Suprapubic skin (tissue), 4 donors: Measurements from ENCODE around the gene EPB41L4A. TPM values are rescaled to one million over a fixed set of nuclear protein-coding genes. Genes with fewer than 3 reads are reported as not detected.

Experiments
- DNase-seq, 2 donors: peaks; one replicate each; pipeline ENCODE4 v3.0.0-alpha.2; 2019; ENCODE audit warnings: low spot score in 2 of 2
- H3K27ac ChIP-seq: fragments of 200-600 bp; sonication (generic); one replicate; pipeline ENCODE4 v1.5.1; 2019
- H3K27me3 ChIP-seq: fragments of 200-600 bp; sonication (generic); one replicate; pipeline ENCODE4 v1.5.1; 2019
- H3K36me3 ChIP-seq: fragments of 200-600 bp; sonication (generic); one replicate; pipeline ENCODE4 v1.5.1; 2019
- H3K4me1 ChIP-seq: fragments of 200-600 bp; sonication (generic); one replicate; pipeline ENCODE4 v1.5.1; 2019
- H3K4me3 ChIP-seq: fragments of 200-600 bp; sonication (generic); one replicate; pipeline ENCODE4 v1.5.1; 2019; ENCODE audit warnings: mild to moderate bottlenecking
- H3K9me3 ChIP-seq: fragments of 200-600 bp; sonication (generic); one replicate; pipeline ENCODE4 v1.5.1; 2019
- EP300 ChIP-seq: sonication (generic); formaldehyde crosslinking; IDR thresholded peaks from one replicate; pipeline ENCODE4 v1.6.1; 2017; ENCODE audit warnings: antibody characterized with exemption
- POLR2A ChIP-seq, 2 donors: fragments of 450-650 bp; IDR thresholded peaks; one replicate each; pipeline ENCODE4 v1.6.1; 2017; ENCODE audit warnings: antibody characterized with exemption in 2 of 2, mild to moderate bottlenecking in 2 of 2, moderate library complexity in 2 of 2
- POLR2AphosphoS5 ChIP-seq, 3 donors: sonication (generic); formaldehyde crosslinking; IDR thresholded peaks; one replicate each; pipeline ENCODE4 v1.6.1; 2017; ENCODE audit warnings: antibody characterized with exemption in 3 of 3
- WGBS: methylation state at CpG from one replicate; pipeline ENCODE4 v1.1.5; 2018; 5-methylcytosine and 5-hydroxymethylcytosine counted together
- total RNA-seq, 4 donors: library from RNA; depleted of rRNA; stranded (reverse); fragments of >200 nt; gene quantifications; one replicate each; pipeline ENCODE4 v1.1.0, GENCODE V29; 2016
- TF ChIP-seq, protein P1 (sequence below), 2 donors: fragments of 200-600 bp in 1 of 2; fragments of 450-650 bp in 1 of 2; sonication (generic) in 1 of 2; IDR thresholded peaks; one replicate each; pipeline ENCODE4 v1.5.1; 2016 to 2019; ENCODE audit warnings: antibody characterized with exemption in 2 of 2, mild to moderate bottlenecking in 1 of 2, moderate library complexity in 1 of 2

Gene EPB41L4A
- total RNA-seq, 4 donors from 2014 or later, result 8.5 to 31.9 (median 12.8) TPM

DNA sequence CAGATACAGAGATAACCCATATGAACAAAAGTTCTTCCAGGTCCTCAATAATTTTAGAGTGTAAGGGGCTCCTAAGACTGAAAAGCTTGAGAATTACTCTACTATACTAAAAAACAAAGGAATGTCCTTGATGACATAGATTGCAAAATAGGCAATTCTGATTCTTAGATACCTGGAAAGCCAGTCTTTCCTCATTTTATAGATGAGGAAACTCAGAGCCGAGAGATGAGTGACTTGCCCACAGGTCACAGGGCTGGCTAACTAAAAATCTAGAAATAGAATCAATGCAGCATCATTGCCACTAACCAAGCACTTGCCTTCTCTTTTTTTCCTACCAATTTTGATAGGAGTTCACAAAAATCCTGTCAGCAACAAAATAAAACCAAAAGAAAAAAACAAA lies 101.2 kb downstream of the EPB41L4A start:
- Histone ChIP-seq H3K36me3 (no peaks in the 10 kb centered on the region), H3K27ac (no peak overlapping the region)

DNA sequence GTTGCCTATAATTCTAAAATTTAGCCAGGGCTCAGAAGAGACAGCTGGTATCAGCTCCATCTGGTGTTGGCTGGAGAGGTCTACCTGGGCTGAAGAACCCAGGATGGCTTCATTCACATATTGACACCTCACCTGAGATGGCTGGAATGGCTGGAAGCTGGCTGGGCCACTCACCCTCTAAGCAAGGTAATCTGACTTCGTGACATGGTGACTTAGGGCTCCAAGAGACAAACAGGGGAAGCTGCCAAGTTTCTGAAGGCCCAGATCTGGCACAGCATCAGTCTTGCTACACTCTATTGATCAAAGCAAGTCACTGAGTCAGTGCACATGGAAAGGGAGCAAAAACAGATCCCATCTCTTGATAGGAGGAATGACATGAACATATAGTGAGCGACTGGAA lies 102.3 kb downstream of the EPB41L4A start:
- WGBS, result 77% methylated on average over 2 of the region's 2 CpGs
- Histone ChIP-seq H3K36me3 (no peaks in the 10 kb centered on the region), H3K27ac (no peak overlapping the region), H3K27me3 (no peaks in the 10 kb centered on the region), H3K4me1 (peaks cover 5% of the 10 kb centered on the region), H3K4me3 (no peak overlapping the region), H3K9me3 (no peaks in the 10 kb centered on the region)
- no peak for DNase-seq
- TF ChIP-seq, protein P1, sequence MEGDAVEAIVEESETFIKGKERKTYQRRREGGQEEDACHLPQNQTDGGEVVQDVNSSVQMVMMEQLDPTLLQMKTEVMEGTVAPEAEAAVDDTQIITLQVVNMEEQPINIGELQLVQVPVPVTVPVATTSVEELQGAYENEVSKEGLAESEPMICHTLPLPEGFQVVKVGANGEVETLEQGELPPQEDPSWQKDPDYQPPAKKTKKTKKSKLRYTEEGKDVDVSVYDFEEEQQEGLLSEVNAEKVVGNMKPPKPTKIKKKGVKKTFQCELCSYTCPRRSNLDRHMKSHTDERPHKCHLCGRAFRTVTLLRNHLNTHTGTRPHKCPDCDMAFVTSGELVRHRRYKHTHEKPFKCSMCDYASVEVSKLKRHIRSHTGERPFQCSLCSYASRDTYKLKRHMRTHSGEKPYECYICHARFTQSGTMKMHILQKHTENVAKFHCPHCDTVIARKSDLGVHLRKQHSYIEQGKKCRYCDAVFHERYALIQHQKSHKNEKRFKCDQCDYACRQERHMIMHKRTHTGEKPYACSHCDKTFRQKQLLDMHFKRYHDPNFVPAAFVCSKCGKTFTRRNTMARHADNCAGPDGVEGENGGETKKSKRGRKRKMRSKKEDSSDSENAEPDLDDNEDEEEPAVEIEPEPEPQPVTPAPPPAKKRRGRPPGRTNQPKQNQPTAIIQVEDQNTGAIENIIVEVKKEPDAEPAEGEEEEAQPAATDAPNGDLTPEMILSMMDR (IDR thresholded peaks at IDR 0.05), result no peak
- TF ChIP-seq POLR2A (IDR thresholded peaks at IDR 0.05) (no peak), EP300 (no peak)

More for the DNA sequence above, 101.2 kb downstream of the EPB41L4A start:
- TF ChIP-seq POLR2AphosphoS5 (IDR thresholded peaks at IDR 0.05) (no peak), POLR2A (IDR thresholded peaks at IDR 0.05) (no peak), EP300 (no peak)
- TF ChIP-seq, protein P1 (IDR thresholded peaks at IDR 0.05), result no peak
- WGBS, result 77% methylated on average over 1 of the region's 1 CpG
- H3K9me3 ChIP-seq, result no peaks in the 10 kb centered on the region
- no peaks in the 10 kb centered on the region for H3K27me3 ChIP-seq
- no peak for DNase-seq
- peaks cover 5% of the 10 kb centered on the region for H3K4me1 ChIP-seq
- no peak overlapping the region for H3K4me3 ChIP-seq

DNA sequence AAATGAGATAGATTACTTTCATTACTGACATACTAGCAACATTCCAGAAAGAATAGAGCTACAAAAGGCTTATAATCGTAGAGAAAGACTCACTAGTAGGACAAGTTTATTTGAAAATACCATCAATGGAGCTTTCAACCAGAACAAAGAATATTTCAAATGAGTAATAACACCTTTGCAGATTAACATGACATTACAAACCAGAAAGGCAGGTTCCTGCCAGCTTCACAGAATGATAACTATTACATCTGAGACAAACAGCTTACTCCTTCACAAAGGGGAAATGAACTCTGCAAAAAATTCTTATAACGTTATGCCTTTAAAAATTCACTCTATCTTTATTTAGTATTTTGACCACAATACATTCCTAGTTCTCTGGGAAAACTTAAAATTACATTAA lies 103.1 kb downstream of the EPB41L4A start:
- H3K27ac ChIP-seq, result no peak overlapping the region
- no peaks in the 10 kb centered on the region for H3K36me3 ChIP-seq
- peaks cover 5% of the 10 kb centered on the region for H3K4me1 ChIP-seq
- H3K4me3 ChIP-seq, result no peak overlapping the region
- H3K27me3 ChIP-seq, result no peaks in the 10 kb centered on the region
- WGBS, result 38% methylated on average over 2 of the region's 2 CpGs
- no peak for DNase-seq
- H3K9me3 ChIP-seq, result no peaks in the 10 kb centered on the region
- TF ChIP-seq EP300 (no peak), POLR2AphosphoS5 (IDR thresholded peaks at IDR 0.05) (no peak), POLR2A (IDR thresholded peaks at IDR 0.05) (no peak)
- TF ChIP-seq, protein P1 (IDR thresholded peaks at IDR 0.05), result no peak

DNA sequence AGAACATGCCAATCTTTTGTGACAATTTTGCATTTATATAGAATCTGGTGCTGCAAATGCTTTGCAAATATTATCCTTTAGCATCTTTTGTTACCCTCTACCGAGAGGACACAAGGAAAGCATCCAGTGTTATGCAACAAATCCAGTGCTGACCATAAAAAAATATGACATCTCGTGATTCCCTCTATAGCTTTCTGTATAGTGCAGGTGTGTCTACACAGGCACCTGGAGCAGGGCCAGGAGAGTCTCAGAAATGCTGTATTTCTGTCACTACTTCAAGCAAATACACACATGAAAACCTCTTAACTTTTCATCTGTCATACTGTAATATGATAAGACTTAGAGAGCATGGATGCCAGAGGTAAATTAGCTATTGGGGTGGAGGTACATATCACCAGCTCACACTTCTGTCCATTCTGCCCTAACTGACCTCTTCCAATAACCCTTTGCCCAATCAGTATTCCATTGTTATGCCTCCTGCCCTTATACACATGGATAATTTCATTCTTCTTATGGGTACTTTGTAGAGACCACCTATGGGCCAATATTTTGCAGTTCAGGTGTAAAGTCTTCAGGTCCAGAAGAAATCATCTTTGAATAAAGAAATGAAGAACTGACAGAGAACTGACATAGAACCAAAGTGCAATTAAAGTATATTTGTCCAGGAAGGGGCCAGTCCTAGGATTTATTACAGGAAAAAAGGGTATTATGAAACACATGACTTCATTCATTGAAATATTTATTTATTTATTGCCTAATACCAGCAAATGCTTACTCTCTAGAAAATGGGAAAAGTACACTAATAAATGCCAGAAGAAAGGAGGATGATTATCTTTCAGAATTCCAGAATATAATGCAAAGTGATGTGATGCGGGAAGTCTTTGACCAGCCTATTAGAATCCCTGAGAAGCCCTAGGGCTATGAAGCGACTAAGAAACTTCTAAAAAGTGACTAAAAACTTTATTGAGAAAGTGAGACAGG lies 106.5 kb downstream of the EPB41L4A start:
- H3K27me3 ChIP-seq, result no peaks in the 10 kb centered on the region
- H3K4me1 ChIP-seq, result peaks cover 5% of the 10 kb centered on the region
- no peaks in the 10 kb centered on the region for H3K9me3 ChIP-seq
- no peak for DNase-seq
- 87% methylated on average over 4 of the region's 4 CpGs for WGBS
- no peaks in the 10 kb centered on the region for H3K36me3 ChIP-seq
- H3K4me3 ChIP-seq, result no peak overlapping the region
- no peak overlapping the region for H3K27ac ChIP-seq
- no peak for TF ChIP-seq EP300
- TF ChIP-seq POLR2A (IDR thresholded peaks at IDR 0.05), result no peak

DNA sequence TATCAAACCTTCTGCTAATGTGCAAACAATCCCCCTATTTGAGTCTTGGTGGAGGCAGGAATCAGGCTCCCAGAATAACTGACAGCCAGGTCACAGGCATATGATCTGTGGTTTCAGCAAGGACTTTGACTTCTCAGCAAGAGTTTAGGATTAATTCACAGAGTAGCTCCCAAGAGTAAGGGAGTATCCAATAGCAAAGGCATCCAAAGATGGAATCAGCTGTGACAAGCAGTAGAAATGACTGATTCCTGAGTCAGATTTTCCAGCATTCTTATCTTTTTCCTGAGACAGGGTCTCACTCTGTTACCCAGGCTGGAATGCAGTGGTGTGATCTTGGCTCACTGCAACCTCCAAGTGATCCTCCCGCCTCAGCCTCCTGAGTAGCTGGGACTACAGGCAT lies 108.3 kb downstream of the EPB41L4A start:
- no peaks in the 10 kb centered on the region for H3K27me3 ChIP-seq
- H3K9me3 ChIP-seq, result no peaks in the 10 kb centered on the region
- WGBS, result 100% methylated on average over 1 of the region's 1 CpG
- no peaks in the 10 kb centered on the region for H3K4me1 ChIP-seq
- no peak overlapping the region for H3K4me3 ChIP-seq
- H3K27ac ChIP-seq, result no peak overlapping the region
- no peaks in the 10 kb centered on the region for H3K36me3 ChIP-seq
- TF ChIP-seq EP300 (no peak), POLR2A (IDR thresholded peaks at IDR 0.05) (no peak), POLR2AphosphoS5 (IDR thresholded peaks at IDR 0.05) (no peak)
- TF ChIP-seq, protein P1 (IDR thresholded peaks at IDR 0.05), result no peak
- DNase-seq, result no peak
